Astrocyte (in vitro differentiated cells and primary cell): ENCODE results near the gene L3MBTL1.

ENCODE experiments used
- CTCF ChIP-seq: IDR thresholded peaks from 2 replicates; pipeline ENCODE4 v1.5.1; 2011; ENCODE audit warnings: low read depth, mild to moderate bottlenecking, inconsistent platforms, low read length, moderate library complexity; ENCODE audit not compliant: insufficient read depth
- EZH2 ChIP-seq: IDR thresholded peaks from 2 replicates; pipeline ENCODE4 v1.6.1; 2012; ENCODE audit warnings: mild to moderate bottlenecking, low read length, inconsistent platforms; ENCODE audit not compliant: insufficient read depth

- TF ChIP-seq CTCF, result no peak
- TF ChIP-seq EZH2, result no peak
These were observed 609 bp downstream of the L3MBTL1 start for GRCh38 chr20:43508106-43508505.
